ENCODE measurements around the gene PRCP.

DNA sequence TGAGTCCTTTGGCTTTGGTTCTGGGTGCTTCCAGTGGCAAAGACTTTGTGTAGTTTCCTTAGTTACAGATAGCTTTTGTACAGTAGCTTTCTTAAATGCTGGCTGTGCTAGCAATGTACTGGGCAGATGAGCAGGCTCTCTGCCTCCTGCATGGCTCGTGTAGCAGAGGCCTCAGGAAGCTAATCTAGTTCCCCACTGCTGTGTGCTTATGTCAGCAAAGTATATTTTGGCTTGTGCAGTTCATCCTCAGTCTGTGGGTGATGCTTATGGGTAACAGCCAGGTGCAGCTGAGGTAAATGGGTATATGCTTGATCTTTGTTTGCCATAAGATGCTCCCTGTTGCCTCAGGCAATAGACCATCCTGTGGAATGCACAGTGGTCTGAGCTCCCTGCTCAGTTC lies 97.5 kb downstream of the PRCP start:
- TF ChIP-seq, protein P1, sequence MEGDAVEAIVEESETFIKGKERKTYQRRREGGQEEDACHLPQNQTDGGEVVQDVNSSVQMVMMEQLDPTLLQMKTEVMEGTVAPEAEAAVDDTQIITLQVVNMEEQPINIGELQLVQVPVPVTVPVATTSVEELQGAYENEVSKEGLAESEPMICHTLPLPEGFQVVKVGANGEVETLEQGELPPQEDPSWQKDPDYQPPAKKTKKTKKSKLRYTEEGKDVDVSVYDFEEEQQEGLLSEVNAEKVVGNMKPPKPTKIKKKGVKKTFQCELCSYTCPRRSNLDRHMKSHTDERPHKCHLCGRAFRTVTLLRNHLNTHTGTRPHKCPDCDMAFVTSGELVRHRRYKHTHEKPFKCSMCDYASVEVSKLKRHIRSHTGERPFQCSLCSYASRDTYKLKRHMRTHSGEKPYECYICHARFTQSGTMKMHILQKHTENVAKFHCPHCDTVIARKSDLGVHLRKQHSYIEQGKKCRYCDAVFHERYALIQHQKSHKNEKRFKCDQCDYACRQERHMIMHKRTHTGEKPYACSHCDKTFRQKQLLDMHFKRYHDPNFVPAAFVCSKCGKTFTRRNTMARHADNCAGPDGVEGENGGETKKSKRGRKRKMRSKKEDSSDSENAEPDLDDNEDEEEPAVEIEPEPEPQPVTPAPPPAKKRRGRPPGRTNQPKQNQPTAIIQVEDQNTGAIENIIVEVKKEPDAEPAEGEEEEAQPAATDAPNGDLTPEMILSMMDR (IDR thresholded peaks at IDR 0.05), result no peak
- no peak for TF ChIP-seq TCF7 (CRISPR knock-in tag; IDR thresholded peaks at IDR 0.05; ENCODE audit: low read depth)
- TF ChIP-seq ELF4 (CRISPR knock-in tag; IDR thresholded peaks at IDR 0.05; ENCODE audit: low read depth), result no peak
